BE2C (cell line): ENCODE results near the gene KCNK10.

Experiments
- DNase-seq: peaks from one replicate; pipeline ENCODE4 v3.0.0-alpha.2; 2020
- H3K27me3 ChIP-seq: fragments of 250-450 bp; sonication (Bioruptor Pico); 2 replicates; pipeline ENCODE4 v1.5.1; 2020; ENCODE audit warnings: mild to moderate bottlenecking
- H3K36me3 ChIP-seq: fragments of 250-450 bp; sonication (Bioruptor Pico); 2 replicates; pipeline ENCODE4 v1.5.1; 2020; ENCODE audit warnings: mild to moderate bottlenecking
- H3K4me1 ChIP-seq: fragments of 250-450 bp; sonication (Bioruptor Pico); 2 replicates; pipeline ENCODE4 v1.5.1; 2020
- H3K4me3 ChIP-seq: 2 replicates; pipeline ENCODE4 v1.5.1; 2011; ENCODE audit warnings: low read depth, low read length
- H3K9me3 ChIP-seq: fragments of 250-450 bp; sonication (Bioruptor Pico); 2 replicates; pipeline ENCODE4 v1.5.1; 2020
- TF ChIP-seq, protein P1 (sequence below): IDR thresholded peaks from 2 replicates; pipeline ENCODE4 v1.5.1; 2012; ENCODE audit warnings: mild to moderate bottlenecking, low read depth, low read length

The KCNK10 gene

DNA sequence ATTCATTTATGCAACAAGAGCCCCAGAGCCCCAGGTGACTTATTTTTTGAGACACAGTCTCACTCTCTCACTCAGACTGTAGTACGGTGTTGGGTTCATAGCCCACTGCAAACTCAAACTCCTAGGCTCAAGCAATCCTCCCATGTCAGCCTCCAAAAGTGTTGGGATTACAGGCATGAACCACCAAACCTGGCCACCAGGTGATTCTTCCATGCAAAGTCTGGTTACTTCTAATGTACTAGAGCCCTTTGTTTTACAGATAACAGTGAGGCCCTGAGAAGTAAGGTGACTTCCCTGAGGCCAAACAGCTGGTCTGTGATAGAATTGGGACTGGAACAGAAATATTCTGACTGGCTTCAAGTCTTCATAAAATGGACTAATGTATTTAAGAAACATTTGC, 10.0 kb upstream of the KCNK10 start:
- Histone ChIP-seq H3K36me3 (no peaks in the 10 kb centered on the region), H3K4me1 (no peaks in the 10 kb centered on the region), H3K27me3 (peaks cover 12% of the 10 kb centered on the region; the same call in 1 of the 2 replicates), H3K9me3 (no peaks in the 10 kb centered on the region), H3K4me3 (no peak overlapping the region)
- TF ChIP-seq, protein P1, sequence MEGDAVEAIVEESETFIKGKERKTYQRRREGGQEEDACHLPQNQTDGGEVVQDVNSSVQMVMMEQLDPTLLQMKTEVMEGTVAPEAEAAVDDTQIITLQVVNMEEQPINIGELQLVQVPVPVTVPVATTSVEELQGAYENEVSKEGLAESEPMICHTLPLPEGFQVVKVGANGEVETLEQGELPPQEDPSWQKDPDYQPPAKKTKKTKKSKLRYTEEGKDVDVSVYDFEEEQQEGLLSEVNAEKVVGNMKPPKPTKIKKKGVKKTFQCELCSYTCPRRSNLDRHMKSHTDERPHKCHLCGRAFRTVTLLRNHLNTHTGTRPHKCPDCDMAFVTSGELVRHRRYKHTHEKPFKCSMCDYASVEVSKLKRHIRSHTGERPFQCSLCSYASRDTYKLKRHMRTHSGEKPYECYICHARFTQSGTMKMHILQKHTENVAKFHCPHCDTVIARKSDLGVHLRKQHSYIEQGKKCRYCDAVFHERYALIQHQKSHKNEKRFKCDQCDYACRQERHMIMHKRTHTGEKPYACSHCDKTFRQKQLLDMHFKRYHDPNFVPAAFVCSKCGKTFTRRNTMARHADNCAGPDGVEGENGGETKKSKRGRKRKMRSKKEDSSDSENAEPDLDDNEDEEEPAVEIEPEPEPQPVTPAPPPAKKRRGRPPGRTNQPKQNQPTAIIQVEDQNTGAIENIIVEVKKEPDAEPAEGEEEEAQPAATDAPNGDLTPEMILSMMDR = no peak
- no peak for DNase-seq

DNA sequence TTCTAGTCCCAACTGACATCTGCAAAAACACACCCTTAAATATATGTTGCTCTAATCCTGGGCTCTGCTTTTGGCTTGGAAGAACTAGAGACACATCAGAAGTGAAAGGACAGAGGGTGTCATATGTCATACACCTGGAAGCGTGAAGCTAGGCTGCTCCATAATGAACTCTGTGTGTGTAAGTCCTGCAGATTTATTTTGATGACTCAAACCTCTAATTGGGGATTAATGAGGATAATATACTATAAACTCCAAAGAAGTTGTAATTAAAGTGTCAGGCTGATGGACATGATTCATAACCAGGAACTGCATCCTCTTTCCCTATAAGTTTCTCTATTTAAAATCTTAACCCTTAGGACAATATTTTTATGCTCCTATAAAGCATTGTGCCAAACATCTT, 4.4 kb upstream of the KCNK10 start:
- TF ChIP-seq, protein P1 = no peak
- no peaks in the 10 kb centered on the region for H3K36me3 ChIP-seq
- peaks cover 3% of the 10 kb centered on the region for H3K9me3 ChIP-seq
- no peaks in the 10 kb centered on the region for H3K4me1 ChIP-seq
- DNase-seq = no peak
- H3K27me3 ChIP-seq = peaks cover 67% of the 10 kb centered on the region
- H3K4me3 ChIP-seq = no peak overlapping the region

DNA sequence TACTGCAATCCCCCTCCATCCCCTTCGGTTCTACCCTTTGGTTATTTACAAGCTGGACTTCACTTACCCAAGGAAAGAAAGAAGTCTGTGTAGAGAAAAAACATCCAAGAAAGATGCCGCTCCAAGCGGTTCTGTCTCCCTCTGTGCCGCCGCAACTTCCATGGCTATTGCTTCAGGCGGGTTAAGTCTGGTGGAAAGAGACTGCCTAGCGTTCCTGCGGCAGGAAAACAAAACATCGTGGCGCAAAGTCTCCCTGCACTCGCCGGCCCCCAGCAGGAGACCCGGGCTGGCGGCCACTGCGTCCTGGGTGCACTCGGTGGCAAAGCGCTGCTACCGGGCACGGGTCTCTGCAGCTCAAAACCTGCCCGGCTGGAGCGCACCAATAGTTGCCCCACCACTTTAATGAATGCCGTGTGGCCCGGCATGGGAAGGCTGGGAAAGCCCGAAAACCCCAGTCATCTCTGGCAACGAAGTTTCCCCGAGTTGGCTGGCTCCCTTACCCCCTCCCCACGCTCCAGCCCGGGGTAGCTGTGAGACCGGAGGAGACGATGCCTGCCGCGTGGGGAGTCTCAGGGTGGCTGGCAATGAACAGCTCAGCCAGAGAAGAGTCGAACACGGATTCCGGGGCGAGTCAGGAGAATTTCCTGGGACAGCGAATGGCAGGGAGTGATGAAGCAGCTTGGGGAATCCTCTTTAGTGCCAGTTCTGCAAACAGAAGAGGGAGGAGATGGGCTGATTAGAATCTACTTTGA, 3.5 kb upstream of the KCNK10 start:
- peak overlapping the region; percentile 50 for H3K4me3 ChIP-seq
- H3K4me1 ChIP-seq = no peaks in the 10 kb centered on the region
- peak; percentile 18 for DNase-seq
- no peaks in the 10 kb centered on the region for H3K36me3 ChIP-seq
- TF ChIP-seq, protein P1 = no peak
- peaks cover 3% of the 10 kb centered on the region for H3K9me3 ChIP-seq
- peaks cover 76% of the 10 kb centered on the region for H3K27me3 ChIP-seq

DNA sequence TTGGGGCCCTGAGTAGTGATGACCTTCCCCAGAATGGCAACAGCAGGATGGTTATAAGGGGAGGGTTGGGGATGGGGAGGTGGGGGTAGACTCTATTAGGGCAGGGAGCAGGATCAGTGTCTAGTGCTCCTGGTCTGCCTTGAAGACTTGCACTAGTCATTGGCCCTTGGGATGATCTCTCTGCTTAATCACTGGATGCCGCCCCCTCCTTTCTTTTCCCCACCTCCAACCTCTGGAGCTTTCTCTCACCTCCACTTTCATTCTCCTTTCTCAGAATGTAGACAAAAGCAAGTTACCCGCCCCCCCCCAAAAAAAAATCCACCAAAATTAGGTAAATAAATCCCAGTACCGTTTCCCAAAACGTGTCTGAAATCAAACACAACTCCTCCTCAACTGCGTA, 2.8 kb upstream of the KCNK10 start:
- peaks cover 79% of the 10 kb centered on the region for H3K27me3 ChIP-seq
- no peaks in the 10 kb centered on the region for H3K36me3 ChIP-seq
- TF ChIP-seq, protein P1 = no peak
- peaks cover 3% of the 10 kb centered on the region for H3K9me3 ChIP-seq
- H3K4me1 ChIP-seq = no peaks in the 10 kb centered on the region
- peak overlapping the region; percentile 50 for H3K4me3 ChIP-seq
- DNase-seq = no peak

DNA sequence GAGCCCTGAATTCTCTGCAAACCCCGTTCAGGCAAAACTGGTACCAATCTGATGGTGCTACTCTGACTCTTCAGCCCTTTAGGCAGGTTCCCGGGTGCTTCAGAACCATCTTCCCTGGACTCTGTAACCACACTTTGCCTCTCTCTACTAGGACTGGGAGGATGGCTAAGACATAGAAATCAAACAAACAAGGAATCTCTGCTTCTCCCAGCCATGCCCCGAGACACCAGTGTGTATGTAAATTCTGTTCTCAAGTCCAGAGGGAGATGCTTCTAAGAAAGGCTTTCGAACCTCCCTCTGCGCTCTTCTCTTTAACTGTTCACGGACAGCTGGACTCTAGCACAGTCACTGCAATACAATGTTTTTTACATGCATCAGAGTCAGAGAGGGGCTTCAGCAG, 1.9 kb upstream of the KCNK10 start:
- H3K27me3 ChIP-seq = peaks cover 78% of the 10 kb centered on the region
- H3K4me3 ChIP-seq = no peak overlapping the region
- TF ChIP-seq, protein P1 = no peak

DNA sequence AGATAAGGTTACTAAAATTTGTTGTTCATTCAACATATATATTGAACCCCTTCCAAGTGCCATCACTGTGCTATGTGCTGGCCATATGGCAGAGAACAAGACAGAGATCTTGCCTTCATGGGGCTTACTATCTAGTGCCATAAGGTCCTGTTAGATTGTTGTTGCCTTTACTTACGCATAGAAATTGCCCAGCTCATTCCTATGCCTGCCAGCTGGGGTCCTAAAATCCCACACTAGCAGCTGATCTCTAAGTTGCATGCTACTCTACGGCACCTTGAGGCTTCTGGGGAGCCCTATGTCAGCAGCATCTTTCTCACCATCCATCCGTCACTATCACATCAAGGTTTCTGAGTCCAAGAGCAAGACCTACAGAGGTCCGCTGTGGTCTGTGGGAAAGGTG, 1.4 kb upstream of the KCNK10 start:
- peaks cover 76% of the 10 kb centered on the region for H3K27me3 ChIP-seq
- no peaks in the 10 kb centered on the region for H3K36me3 ChIP-seq
- H3K9me3 ChIP-seq = peaks cover 3% of the 10 kb centered on the region
- TF ChIP-seq, protein P1 = no peak
- H3K4me1 ChIP-seq = no peaks in the 10 kb centered on the region
- H3K4me3 ChIP-seq = no peak overlapping the region
- DNase-seq = no peak

More for the DNA sequence above, 1.9 kb upstream of the KCNK10 start:
- peaks cover 3% of the 10 kb centered on the region for H3K9me3 ChIP-seq
- H3K4me1 ChIP-seq = no peaks in the 10 kb centered on the region
- no peak for DNase-seq
- no peaks in the 10 kb centered on the region for H3K36me3 ChIP-seq
